Measurements from ENCODE around the gene MINDY1. TPM values are rescaled to one million over a fixed set of nuclear protein-coding genes. Genes with fewer than 3 reads are reported as not detected.

MINDY1 gene
- total RNA-seq, 1 experiment from 2014 or later: 6.8 TPM

DNA sequence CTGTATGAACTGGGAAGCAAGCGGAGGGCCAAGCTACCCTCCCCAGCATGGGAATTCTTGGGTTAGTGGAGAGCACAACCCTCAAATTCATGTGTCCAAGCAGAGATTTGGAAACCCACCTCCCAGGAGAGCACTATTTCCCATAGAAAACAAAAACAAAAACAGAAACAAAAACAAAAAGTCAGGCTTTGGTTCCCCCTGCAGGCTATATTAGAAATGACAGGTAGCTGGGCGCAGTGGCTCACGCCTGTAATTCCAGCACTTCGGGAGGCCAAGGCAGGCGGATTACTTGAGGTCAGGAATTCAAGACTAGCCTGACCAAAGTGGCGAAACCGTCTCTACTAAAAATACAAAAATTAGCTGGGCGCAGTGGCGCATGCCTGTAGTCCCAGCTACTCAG, 10.8 kb downstream of the MINDY1 start:
- Mint-ChIP-seq H3K4me3 (no peak overlapping the region), H3K4me1 (peaks cover 5% of the 10 kb centered on the region in 2 experiments), H3K27ac (peak overlapping the region; percentile 19 to 64 (median 63); a peak in 5 of 7 replicates), H3K27me3 (ENCODE audit: low read depth) (no peaks in the 10 kb centered on the region), H3K9me3 (no peaks in the 10 kb centered on the region; a peak in 1 of 5 replicates), H3K36me3 (ENCODE audit: insufficient read depth in 1 of 3, low read depth in 3 of 3) (peaks cover 0 to 6% (median 5%) of the 10 kb centered on the region in 3 experiments; a peak in 3 of 7 replicates)
- Histone ChIP-seq H4K5ac (ENCODE audit: insufficient read length, low read depth, low read length) (no peak overlapping the region), H3K23me2 (ENCODE audit: insufficient read length, low read depth, low read length, poor library complexity, severe bottlenecking) (no peaks in the 10 kb centered on the region), H3K79me1 (ENCODE audit: insufficient read depth, low read depth, low read length, poor library complexity, severe bottlenecking) (no peaks in the 10 kb centered on the region), H2BK120ac (ENCODE audit: low read depth, low read length, poor library complexity, severe bottlenecking) (no peak overlapping the region), H3K9ac (ENCODE audit: extremely low read depth, insufficient read length, low read length) (no peak overlapping the region), H4K8ac (replicated peaks; ENCODE audit: insufficient read length, low read depth, low read length) (no peak overlapping the region), H3K18ac (ENCODE audit: insufficient read length, low read depth, low read length) (no peak overlapping the region), H3T11ph (ENCODE audit: low read length) (no peak overlapping the region), H2BK20ac (ENCODE audit: low read depth, low read length, poor library complexity, severe bottlenecking) (no peak overlapping the region), H3K14ac (ENCODE audit: insufficient read depth, low read length) (no peak overlapping the region), H3K79me2 (ENCODE audit: insufficient read depth, low read length) (no peaks in the 10 kb centered on the region), H3K56ac (ENCODE audit: insufficient read length, low read depth, low read length) (no peak overlapping the region), H2AK5ac (ENCODE audit: insufficient read length, low read length) (no peak overlapping the region), H2AFZ (ENCODE audit: low read length) (no peak overlapping the region), H3K4ac (ENCODE audit: low read depth, low read length) (no peak overlapping the region), H2BK15ac (ENCODE audit: low read depth, low read length) (no peak overlapping the region), H3K4me2 (ENCODE audit: insufficient read depth, insufficient read length, low read length) (no peak overlapping the region), H3K9me3 (ENCODE audit: control insufficient read depth, low read depth, low read length) (no peaks in the 10 kb centered on the region), H3K27ac (ENCODE audit: insufficient read length, low read depth, low read length) (no peak overlapping the region), H4K91ac (ENCODE audit: insufficient read length, low read depth, low read length) (no peak overlapping the region), H3K4me1 (ENCODE audit: insufficient read depth, low read length) (peaks cover 3% of the 10 kb centered on the region; the same call in 1 of the 2 replicates), H3K23ac (ENCODE audit: insufficient read length, low read depth, low read length) (no peak overlapping the region), H2BK5ac (ENCODE audit: insufficient read length, low read length) (no peak overlapping the region), H3K27me3 (ENCODE audit: insufficient read depth, low read length) (no peaks in the 10 kb centered on the region), H2BK12ac (ENCODE audit: insufficient read length, low read depth, low read length) (no peak overlapping the region), H4K20me1 (ENCODE audit: control insufficient read depth, insufficient read depth, insufficient read length) (no peaks in the 10 kb centered on the region)
- TF ChIP-seq, protein P1, sequence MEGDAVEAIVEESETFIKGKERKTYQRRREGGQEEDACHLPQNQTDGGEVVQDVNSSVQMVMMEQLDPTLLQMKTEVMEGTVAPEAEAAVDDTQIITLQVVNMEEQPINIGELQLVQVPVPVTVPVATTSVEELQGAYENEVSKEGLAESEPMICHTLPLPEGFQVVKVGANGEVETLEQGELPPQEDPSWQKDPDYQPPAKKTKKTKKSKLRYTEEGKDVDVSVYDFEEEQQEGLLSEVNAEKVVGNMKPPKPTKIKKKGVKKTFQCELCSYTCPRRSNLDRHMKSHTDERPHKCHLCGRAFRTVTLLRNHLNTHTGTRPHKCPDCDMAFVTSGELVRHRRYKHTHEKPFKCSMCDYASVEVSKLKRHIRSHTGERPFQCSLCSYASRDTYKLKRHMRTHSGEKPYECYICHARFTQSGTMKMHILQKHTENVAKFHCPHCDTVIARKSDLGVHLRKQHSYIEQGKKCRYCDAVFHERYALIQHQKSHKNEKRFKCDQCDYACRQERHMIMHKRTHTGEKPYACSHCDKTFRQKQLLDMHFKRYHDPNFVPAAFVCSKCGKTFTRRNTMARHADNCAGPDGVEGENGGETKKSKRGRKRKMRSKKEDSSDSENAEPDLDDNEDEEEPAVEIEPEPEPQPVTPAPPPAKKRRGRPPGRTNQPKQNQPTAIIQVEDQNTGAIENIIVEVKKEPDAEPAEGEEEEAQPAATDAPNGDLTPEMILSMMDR (conservative IDR thresholded peaks at IDR 0.05): peak; percentile 92
- WGBS (ENCODE audit: extremely low coverage, insufficient read length, low lambda C conversion rate): no CpG with 5 or more reads among the region's 9 CpGs
- peak; percentile 62 for DNase-seq
